ENCODE results near the gene CCNDBP1.

Gene CCNDBP1

DNA sequence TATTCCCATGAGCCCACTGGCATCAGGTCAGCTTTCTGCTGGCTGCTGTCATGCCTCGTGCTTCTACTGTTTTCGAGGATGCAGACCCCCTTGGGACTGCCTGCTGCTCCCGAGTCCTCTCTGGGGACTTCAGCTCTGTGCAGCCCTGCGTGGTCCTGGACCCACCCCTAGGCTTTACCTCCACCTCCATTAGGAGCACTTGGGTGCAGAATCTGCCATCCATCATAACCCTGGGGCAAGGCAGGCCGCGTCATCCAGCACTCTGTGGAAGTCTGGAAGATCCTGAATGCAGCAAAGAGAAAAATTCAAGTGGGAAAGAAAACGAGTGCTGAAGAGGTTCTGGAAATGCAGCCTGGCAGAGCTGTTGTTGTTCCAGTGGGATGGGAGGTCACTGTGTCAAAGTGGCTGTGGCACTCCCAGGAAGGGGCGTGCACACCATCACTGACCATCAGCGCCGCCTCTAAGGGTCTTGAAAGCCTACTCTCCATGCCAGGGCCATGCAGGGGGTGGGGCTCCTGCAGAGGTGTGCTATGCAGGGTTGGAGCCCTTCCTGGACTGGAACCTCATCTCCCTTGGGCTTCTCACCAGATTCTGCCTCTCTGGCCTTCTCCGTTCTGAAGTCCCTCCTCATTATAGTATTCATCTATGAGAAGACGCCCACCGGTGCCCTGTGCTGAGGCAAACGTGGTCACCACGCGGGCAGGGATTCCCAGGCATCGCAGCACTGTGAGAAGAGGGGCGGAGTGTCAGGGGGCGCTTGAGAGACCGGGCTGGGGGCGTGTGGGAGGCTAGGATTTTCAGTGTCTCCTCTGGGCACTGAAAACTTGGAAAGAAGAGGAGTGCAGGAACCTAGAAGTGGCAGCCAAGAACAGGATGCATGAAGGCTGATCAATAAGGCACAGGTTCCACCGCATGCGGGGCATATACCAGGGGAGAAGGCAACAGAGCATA is 23.1 kb downstream of the CCNDBP1 start:
- Histone ChIP-seq H3K36me3 (replicated peaks; ENCODE audit: low read depth, low read length) (no peaks in the 10 kb centered on the region), H3K9me3 (ENCODE audit: insufficient read depth, low read length) (no peaks in the 10 kb centered on the region), H3K27ac (ENCODE audit: low read length) (no peak overlapping the region), H3K9ac (ENCODE audit: low read length) (no peak overlapping the region), H3K4me2 (ENCODE audit: low read length) (no peak overlapping the region), H2AFZ (ENCODE audit: low read depth, low read length) (no peak overlapping the region), H3K4me3 (ENCODE audit: low read length) (no peak overlapping the region), H3K27me3 (ENCODE audit: low read depth, low read length) (peaks cover 10% of the 10 kb centered on the region; the same call in 1 of the 2 replicates), H4K20me1 (ENCODE audit: insufficient read depth, low read length) (no peaks in the 10 kb centered on the region), H3K4me1 (ENCODE audit: low read length) (peaks cover 3% of the 10 kb centered on the region; the same call in 1 of the 2 replicates), H3K79me2 (ENCODE audit: low read length) (no peaks in the 10 kb centered on the region)
- TF ChIP-seq, protein P1, sequence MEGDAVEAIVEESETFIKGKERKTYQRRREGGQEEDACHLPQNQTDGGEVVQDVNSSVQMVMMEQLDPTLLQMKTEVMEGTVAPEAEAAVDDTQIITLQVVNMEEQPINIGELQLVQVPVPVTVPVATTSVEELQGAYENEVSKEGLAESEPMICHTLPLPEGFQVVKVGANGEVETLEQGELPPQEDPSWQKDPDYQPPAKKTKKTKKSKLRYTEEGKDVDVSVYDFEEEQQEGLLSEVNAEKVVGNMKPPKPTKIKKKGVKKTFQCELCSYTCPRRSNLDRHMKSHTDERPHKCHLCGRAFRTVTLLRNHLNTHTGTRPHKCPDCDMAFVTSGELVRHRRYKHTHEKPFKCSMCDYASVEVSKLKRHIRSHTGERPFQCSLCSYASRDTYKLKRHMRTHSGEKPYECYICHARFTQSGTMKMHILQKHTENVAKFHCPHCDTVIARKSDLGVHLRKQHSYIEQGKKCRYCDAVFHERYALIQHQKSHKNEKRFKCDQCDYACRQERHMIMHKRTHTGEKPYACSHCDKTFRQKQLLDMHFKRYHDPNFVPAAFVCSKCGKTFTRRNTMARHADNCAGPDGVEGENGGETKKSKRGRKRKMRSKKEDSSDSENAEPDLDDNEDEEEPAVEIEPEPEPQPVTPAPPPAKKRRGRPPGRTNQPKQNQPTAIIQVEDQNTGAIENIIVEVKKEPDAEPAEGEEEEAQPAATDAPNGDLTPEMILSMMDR (IDR thresholded peaks at IDR 0.05; ENCODE audit: low read depth, low read length) = no peak
- TF ChIP-seq EZH2phosphoT487 (IDR thresholded peaks at IDR 0.05; ENCODE audit: low read depth) = no peak

DNA sequence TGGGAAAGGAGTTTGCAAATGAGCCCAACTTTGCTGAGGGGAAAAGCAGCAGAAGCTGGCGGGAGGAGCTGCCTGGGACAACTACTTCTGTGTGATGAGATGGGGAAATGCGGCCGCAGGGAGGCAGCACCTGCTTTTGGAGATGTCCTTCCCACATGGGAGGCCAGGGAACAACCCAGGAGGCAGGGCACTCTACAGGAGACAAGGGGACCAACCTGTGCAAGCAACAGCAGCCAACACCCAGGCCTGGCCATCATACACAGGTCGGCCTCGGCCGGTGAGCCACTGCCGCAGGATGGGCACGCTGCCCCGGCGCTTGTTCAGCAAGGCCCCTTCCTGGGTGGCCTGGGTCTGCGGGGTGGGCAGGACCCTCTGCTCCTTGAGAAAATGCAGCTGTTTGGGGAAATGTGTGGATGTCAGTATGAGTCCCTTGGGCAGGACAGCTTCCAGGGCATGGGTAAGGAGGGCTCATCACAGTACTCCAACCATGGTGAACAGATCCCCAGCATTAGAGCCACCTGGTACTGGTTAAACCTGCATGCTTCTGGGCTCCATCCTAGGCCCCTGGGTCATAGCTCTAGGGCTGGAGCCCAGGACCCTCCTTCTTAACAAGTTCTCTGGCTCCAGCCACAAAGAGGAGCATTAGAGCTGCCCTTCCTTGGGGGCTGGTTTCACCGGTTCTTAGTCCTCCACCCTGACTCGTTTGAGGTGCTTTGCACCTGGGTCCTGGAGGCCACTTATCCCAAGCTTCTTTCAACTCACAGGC is 24.0 kb downstream of the CCNDBP1 start:
- no peak overlapping the region for H3K4me3 ChIP-seq (ENCODE audit: low read length)
- H3K9ac ChIP-seq (ENCODE audit: low read length) = no peak overlapping the region
- no peak overlapping the region for H3K4me2 ChIP-seq (ENCODE audit: low read length)
- H3K27me3 ChIP-seq (ENCODE audit: low read depth, low read length) = peaks cover 10% of the 10 kb centered on the region; the same call in 1 of the 2 replicates
- H2AFZ ChIP-seq (ENCODE audit: low read depth, low read length) = no peak overlapping the region
- TF ChIP-seq EZH2phosphoT487 (IDR thresholded peaks at IDR 0.05; ENCODE audit: low read depth) = no peak
- TF ChIP-seq, protein P1 (IDR thresholded peaks at IDR 0.05; ENCODE audit: low read depth, low read length) = no peak
- H3K4me1 ChIP-seq (ENCODE audit: low read length) = no peaks in the 10 kb centered on the region
- no peaks in the 10 kb centered on the region for H3K36me3 ChIP-seq (replicated peaks; ENCODE audit: low read depth, low read length)
- no peaks in the 10 kb centered on the region for H3K79me2 ChIP-seq (ENCODE audit: low read length)
- no peaks in the 10 kb centered on the region for H3K9me3 ChIP-seq (ENCODE audit: insufficient read depth, low read length)
- no peaks in the 10 kb centered on the region for H4K20me1 ChIP-seq (ENCODE audit: insufficient read depth, low read length)
- no peak overlapping the region for H3K27ac ChIP-seq (ENCODE audit: low read length)

DNA sequence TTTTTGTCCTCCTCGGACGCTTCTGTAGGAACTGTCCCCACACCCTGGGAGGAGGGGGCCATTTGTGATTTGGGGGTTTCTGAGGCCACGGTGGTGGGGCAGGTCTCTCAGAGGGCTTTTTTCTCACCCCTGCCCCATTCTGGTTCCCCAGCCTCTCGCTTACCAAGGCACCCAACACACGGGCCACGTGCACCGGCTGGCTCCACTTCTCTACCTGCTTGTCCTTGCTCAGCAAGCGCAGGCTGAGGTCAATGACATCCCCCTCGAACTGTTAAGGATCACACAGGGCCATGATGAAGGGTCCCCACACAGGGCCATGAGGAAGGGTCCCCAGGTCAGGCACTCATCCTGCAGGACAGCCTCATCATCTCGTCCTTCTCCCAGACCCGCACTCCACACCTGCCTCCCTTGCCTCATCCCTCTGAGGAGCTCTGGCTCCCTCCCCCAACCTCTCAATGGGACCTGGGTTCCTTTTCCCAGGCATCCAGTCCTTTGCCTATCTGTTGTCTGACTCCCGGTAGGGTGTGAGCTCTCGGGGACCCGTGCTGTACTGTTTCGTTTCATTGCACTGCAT is 25.1 kb downstream of the CCNDBP1 start:
- no peak overlapping the region for H3K4me2 ChIP-seq (ENCODE audit: low read length)
- no peak overlapping the region for H3K4me3 ChIP-seq (ENCODE audit: low read length)
- H3K27me3 ChIP-seq (ENCODE audit: low read depth, low read length) = peaks cover 10% of the 10 kb centered on the region; the same call in 1 of the 2 replicates
- H3K79me2 ChIP-seq (ENCODE audit: low read length) = no peaks in the 10 kb centered on the region
- no peak overlapping the region for H3K9ac ChIP-seq (ENCODE audit: low read length)
- H2AFZ ChIP-seq (ENCODE audit: low read depth, low read length) = no peak overlapping the region
- no peaks in the 10 kb centered on the region for H3K9me3 ChIP-seq (ENCODE audit: insufficient read depth, low read length)
- no peaks in the 10 kb centered on the region for H3K36me3 ChIP-seq (replicated peaks; ENCODE audit: low read depth, low read length)
- H3K4me1 ChIP-seq (ENCODE audit: low read length) = no peaks in the 10 kb centered on the region
- TF ChIP-seq EZH2phosphoT487 (IDR thresholded peaks at IDR 0.05; ENCODE audit: low read depth) = no peak
- TF ChIP-seq, protein P1 (IDR thresholded peaks at IDR 0.05; ENCODE audit: low read depth, low read length) = no peak
- no peaks in the 10 kb centered on the region for H4K20me1 ChIP-seq (ENCODE audit: insufficient read depth, low read length)
- no peak overlapping the region for H3K27ac ChIP-seq (ENCODE audit: low read length)

Data from OCI-LY3 (cell line).